Measurements from ENCODE around the gene ERBB4. TPM values are rescaled to one million over a fixed set of nuclear protein-coding genes. Genes with fewer than 3 reads are reported as not detected.
A peak's percentile ranks its signal among the peaks of the same experiment; 100 is the strongest.

The ERBB4 gene
- total RNA-seq, 1 donor from 2014 or later = 9.9 TPM

GRCh38 chr2:212327171-212327809, 211.3 kb downstream of the ERBB4 start:
- Mint-ChIP-seq H3K4me1 (ENCODE audit: unreplicated experiment) (peaks cover 6% of the 10 kb centered on the region), H3K36me3 (no peaks in the 10 kb centered on the region), H3K4me3 (no peak overlapping the region), H3K27me3 (no peaks in the 10 kb centered on the region), H3K9me3 (peaks cover 5% of the 10 kb centered on the region), H3K27ac (no peak overlapping the region)
- no peak for DNase-seq (ENCODE audit: extremely low spot score, unreplicated experiment)
- TF ChIP-seq CTCF (conservative IDR thresholded peaks at IDR 0.05) = no peak

- DNase-seq (ENCODE audit: extremely low spot score, unreplicated experiment) = no peak
- Mint-ChIP-seq H3K27ac (no peak overlapping the region), H3K36me3 (no peaks in the 10 kb centered on the region), H3K4me1 (ENCODE audit: unreplicated experiment) (no peaks in the 10 kb centered on the region), H3K27me3 (no peaks in the 10 kb centered on the region), H3K4me3 (no peak overlapping the region), H3K9me3 (no peaks in the 10 kb centered on the region)
- TF ChIP-seq CTCF (conservative IDR thresholded peaks at IDR 0.05) = no peak
These were observed 220.0 kb downstream of the ERBB4 start for GRCh38 chr2:212318636-212319035.

- Mint-ChIP-seq H3K36me3 (no peaks in the 10 kb centered on the region), H3K27ac (no peak overlapping the region), H3K4me3 (no peak overlapping the region), H3K27me3 (no peaks in the 10 kb centered on the region), H3K9me3 (peaks cover 5% of the 10 kb centered on the region), H3K4me1 (ENCODE audit: unreplicated experiment) (peaks cover 8% of the 10 kb centered on the region)
- DNase-seq (ENCODE audit: extremely low spot score, unreplicated experiment) = no peak
- TF ChIP-seq CTCF (conservative IDR thresholded peaks at IDR 0.05) = no peak
These were observed 223.9 kb downstream of the ERBB4 start for GRCh38 chr2:212314680-212315079.

- H3K9me3 Mint-ChIP-seq = peaks cover 5% of the 10 kb centered on the region
- DNase-seq (ENCODE audit: extremely low spot score, unreplicated experiment) = no peak
- peak overlapping the region; percentile 13 for H3K4me3 Mint-ChIP-seq
- H3K4me1 Mint-ChIP-seq (ENCODE audit: unreplicated experiment) = peaks cover 8% of the 10 kb centered on the region
- H3K36me3 Mint-ChIP-seq = no peaks in the 10 kb centered on the region
- no peaks in the 10 kb centered on the region for H3K27me3 Mint-ChIP-seq
- TF ChIP-seq CTCF (conservative IDR thresholded peaks at IDR 0.05) = no peak
- H3K27ac Mint-ChIP-seq = peak overlapping the region; percentile 61
These were observed 226.7 kb downstream of the ERBB4 start for GRCh38 chr2:212311807-212312404.

GRCh38 chr2:212299943-212300342, 238.7 kb downstream of the ERBB4 start:
- no peak for TF ChIP-seq CTCF (conservative IDR thresholded peaks at IDR 0.05)
- no peak overlapping the region for H3K27ac Mint-ChIP-seq

More at GRCh38 chr2:212299943-212300342, 238.7 kb downstream of the ERBB4 start:
- Mint-ChIP-seq H3K27me3 (no peaks in the 10 kb centered on the region), H3K4me3 (no peak overlapping the region), H3K9me3 (no peaks in the 10 kb centered on the region), H3K36me3 (no peaks in the 10 kb centered on the region), H3K4me1 (ENCODE audit: unreplicated experiment) (no peaks in the 10 kb centered on the region)
- DNase-seq (ENCODE audit: extremely low spot score, unreplicated experiment) = no peak

Data from type B pancreatic cell (in vitro differentiated cells).